ENCODE results near the gene PDE4D.
A peak's percentile ranks its signal among the peaks of the same experiment; 100 is the strongest.

The PDE4D gene

DNA sequence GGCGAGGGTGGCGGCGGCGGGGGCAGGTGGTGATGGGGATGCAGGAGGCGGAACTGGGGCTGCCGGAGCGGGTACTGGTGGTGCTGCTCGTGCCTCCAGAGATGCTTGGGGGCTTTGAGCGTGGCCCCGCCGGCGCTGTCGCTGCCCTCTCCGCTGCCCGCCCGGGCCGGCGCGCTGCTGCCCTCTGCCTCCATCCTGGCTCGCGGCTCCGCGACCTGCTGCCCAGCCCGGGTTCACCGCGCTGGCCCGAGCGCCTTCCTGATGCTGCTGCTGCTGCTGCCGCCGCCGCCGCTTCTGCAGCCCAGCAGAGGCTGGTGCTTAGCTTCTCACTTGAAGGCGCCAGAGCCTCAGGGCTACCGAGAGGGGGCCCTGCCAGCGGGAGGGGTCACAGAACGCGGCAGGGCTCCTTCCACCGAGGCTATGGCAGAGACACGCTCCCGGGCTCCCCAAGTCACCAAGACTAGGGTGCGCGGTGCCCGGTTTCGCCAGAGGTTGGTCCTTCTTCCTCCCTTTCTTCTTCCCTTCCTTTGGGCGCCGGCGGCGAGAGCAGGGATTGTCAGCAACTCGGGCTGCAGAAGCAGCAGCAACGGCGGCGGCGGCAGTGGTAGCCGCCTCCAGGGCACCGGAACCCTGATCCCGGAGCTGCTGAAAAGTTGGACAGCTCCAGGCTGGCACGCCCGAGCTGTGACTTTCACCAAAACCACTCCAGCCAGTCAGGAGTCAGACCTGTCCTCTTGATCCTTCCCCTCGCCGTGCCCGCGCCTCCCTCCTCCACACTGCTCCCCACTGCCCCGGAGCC lies at the start of gene PDE4D:
Gene PDE4D, minus strand, starts transcription at position 298 of the 799 bp plus-strand sequence.
- DNase-seq (ENCODE audit: insufficient read length, low spot score), result peak; percentile 44
- TF ChIP-seq, protein P1, sequence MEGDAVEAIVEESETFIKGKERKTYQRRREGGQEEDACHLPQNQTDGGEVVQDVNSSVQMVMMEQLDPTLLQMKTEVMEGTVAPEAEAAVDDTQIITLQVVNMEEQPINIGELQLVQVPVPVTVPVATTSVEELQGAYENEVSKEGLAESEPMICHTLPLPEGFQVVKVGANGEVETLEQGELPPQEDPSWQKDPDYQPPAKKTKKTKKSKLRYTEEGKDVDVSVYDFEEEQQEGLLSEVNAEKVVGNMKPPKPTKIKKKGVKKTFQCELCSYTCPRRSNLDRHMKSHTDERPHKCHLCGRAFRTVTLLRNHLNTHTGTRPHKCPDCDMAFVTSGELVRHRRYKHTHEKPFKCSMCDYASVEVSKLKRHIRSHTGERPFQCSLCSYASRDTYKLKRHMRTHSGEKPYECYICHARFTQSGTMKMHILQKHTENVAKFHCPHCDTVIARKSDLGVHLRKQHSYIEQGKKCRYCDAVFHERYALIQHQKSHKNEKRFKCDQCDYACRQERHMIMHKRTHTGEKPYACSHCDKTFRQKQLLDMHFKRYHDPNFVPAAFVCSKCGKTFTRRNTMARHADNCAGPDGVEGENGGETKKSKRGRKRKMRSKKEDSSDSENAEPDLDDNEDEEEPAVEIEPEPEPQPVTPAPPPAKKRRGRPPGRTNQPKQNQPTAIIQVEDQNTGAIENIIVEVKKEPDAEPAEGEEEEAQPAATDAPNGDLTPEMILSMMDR (IDR thresholded peaks at IDR 0.05; ENCODE audit: insufficient read depth, missing control alignments), result no peak
- no peak for FAIRE-seq

GRCh38 chr5:59937633-59938032 lies 44.1 kb upstream of the PDE4D start:
- DNase-seq (ENCODE audit: insufficient read length, low spot score) (no peak), FAIRE-seq (no peak)
- TF ChIP-seq, protein P1 (IDR thresholded peaks at IDR 0.05; ENCODE audit: insufficient read depth, missing control alignments), result no peak

- DNase-seq (ENCODE audit: insufficient read length, low spot score) (no peak), FAIRE-seq (no peak)
- TF ChIP-seq, protein P1 (IDR thresholded peaks at IDR 0.05; ENCODE audit: insufficient read depth, missing control alignments), result peak; percentile 11
Observed at GRCh38 chr5:59923465-59923864, 29.9 kb upstream of the PDE4D start.

DNA sequence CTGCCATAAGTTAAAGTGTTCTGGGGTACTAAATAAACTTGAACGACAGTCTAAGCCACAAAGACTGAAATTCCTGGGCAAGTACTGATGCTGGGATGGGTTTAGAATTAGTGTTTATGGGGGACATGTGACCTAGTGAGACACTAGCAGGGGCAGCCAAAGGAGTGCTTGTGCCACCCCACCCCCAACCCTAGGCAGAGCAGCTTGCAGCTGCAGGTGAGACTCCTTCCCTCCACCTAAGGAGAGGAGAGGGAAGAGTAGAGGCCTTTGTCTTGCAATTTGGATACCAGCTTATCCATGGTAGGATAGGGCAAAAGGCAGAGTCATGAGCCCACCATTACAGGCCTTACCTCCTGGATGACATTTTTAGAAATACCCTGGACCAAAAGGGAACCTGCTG lies 28.7 kb upstream of the PDE4D start:
- FAIRE-seq, result no peak
- TF ChIP-seq, protein P1 (IDR thresholded peaks at IDR 0.05; ENCODE audit: insufficient read depth, missing control alignments), result no peak
- DNase-seq (ENCODE audit: insufficient read length, low spot score), result no peak

- DNase-seq (ENCODE audit: insufficient read length, low spot score), result no peak
- TF ChIP-seq, protein P1 (IDR thresholded peaks at IDR 0.05; ENCODE audit: insufficient read depth, missing control alignments), result no peak
- FAIRE-seq, result no peak
Observed at GRCh38 chr5:59921816-59922215, 28.3 kb upstream of the PDE4D start.

- FAIRE-seq (peak; percentile 97), DNase-seq (ENCODE audit: insufficient read length, low spot score) (no peak)
- TF ChIP-seq, protein P1 (IDR thresholded peaks at IDR 0.05; ENCODE audit: insufficient read depth, missing control alignments), result no peak
Observed at GRCh38 chr5:59919484-59919883, 26.0 kb upstream of the PDE4D start.

- FAIRE-seq (peak; percentile 58), DNase-seq (ENCODE audit: insufficient read length, low spot score) (no peak)
- TF ChIP-seq, protein P1 (IDR thresholded peaks at IDR 0.05; ENCODE audit: insufficient read depth, missing control alignments), result no peak
Observed at GRCh38 chr5:59917121-59917520, 23.6 kb upstream of the PDE4D start.
